Lower leg skin (tissue), 4 donors: ENCODE results near the gene TATDN2. TPM values are rescaled to one million over a fixed set of nuclear protein-coding genes. Genes with fewer than 3 reads are reported as not detected.

Experiments
- DNase-seq, 2 donors: peaks; one replicate each; pipeline ENCODE4 v3.0.0-alpha.2; 2019; ENCODE audit warnings: low spot score in 2 of 2
- H3K4me3 ChIP-seq: fragments of 200-600 bp; sonication (generic); 2 replicates; pipeline ENCODE4 v1.5.1; 2017; ENCODE audit warnings: mild to moderate bottlenecking, low read depth; ENCODE audit not compliant: poor library complexity, severe bottlenecking
- CTCF ChIP-seq, 3 donors: fragments of 450-650 bp; IDR thresholded peaks; one replicate each; pipeline ENCODE4 v1.5.1; 2016; ENCODE audit warnings: antibody characterized with exemption in 3 of 3, mild to moderate bottlenecking in 3 of 3, moderate library complexity in 2 of 3
- POLR2A ChIP-seq, 2 donors: fragments of 450-650 bp; IDR thresholded peaks; one replicate each; pipeline ENCODE4 v1.6.1; 2016 to 2017; ENCODE audit warnings: antibody characterized with exemption in 2 of 2, mild to moderate bottlenecking in 1 of 2, moderate library complexity in 1 of 2
- WGBS, 2 donors: methylation state at CpG; one replicate each; pipeline ENCODE4 v1.1.5; 2018; 5-methylcytosine and 5-hydroxymethylcytosine counted together
- intact Hi-C: fragments of 100-400 bp; cut with DNase I; formaldehyde crosslinking; loops from one replicate; pipeline ENCODE4 v1.15.0; 2023; ENCODE audit warnings: low total_unique reads
- total RNA-seq, 4 donors: library from RNA; depleted of rRNA; stranded (reverse); fragments of >200 nt; gene quantifications; one replicate each; pipeline ENCODE4 v1.1.0, GENCODE V29; 2016

Gene TATDN2
- 10 to 100 TPM; 18.6 to 25.1 (median 22.4) TPM for total RNA-seq

GRCh38 chr3:10248184-10248983, at the start of gene TATDN2:
TATDN2 (plus strand) TSS chr3:10248459; CDS start chr3:10249201, 742 bp downstream.
- DNase-seq = peak; percentile 96 to 99
- no peak for TF ChIP-seq CTCF (IDR thresholded peaks at IDR 0.05)
- TF ChIP-seq POLR2A (IDR thresholded peaks at IDR 0.05) = no peak
- H3K4me3 ChIP-seq = peak within 1 kb of the TSS; percentile 66
- 0% methylated on average over 18 to 32 of the region's 80 CpGs for WGBS, 2 donors
- intact Hi-C loops = no loop called here

- intact Hi-C loops = no loop called here
- WGBS, 2 donors = 55 to 59% methylated on average over 12 of the region's 12 CpGs
- no peak for TF ChIP-seq POLR2A (IDR thresholded peaks at IDR 0.05)
- TF ChIP-seq CTCF (IDR thresholded peaks at IDR 0.05) = no peak
- peak in 1 of 2 donors; percentile 48 for DNase-seq
- H3K4me3 ChIP-seq = no peak overlapping the region
Observed at GRCh38 chr3:10198761-10199649, 49.3 kb upstream of the TATDN2 start.

- H3K4me3 ChIP-seq = no peak overlapping the region
- intact Hi-C loops = no loop called here
- WGBS, 2 donors = 84 to 88% methylated on average over 2 of the region's 2 CpGs
- DNase-seq = no peak
- TF ChIP-seq POLR2A (IDR thresholded peaks at IDR 0.05) = no peak
- no peak for TF ChIP-seq CTCF (IDR thresholded peaks at IDR 0.05)
Observed at GRCh38 chr3:10204921-10205320, 43.3 kb upstream of the TATDN2 start.

GRCh38 chr3:10205451-10206165, 42.7 kb upstream of the TATDN2 start:
- WGBS, 2 donors = 30 to 46% methylated on average over 7 of the region's 7 CpGs

More at GRCh38 chr3:10205451-10206165, 42.7 kb upstream of the TATDN2 start:
- no peak for TF ChIP-seq POLR2A (IDR thresholded peaks at IDR 0.05)
- TF ChIP-seq CTCF (IDR thresholded peaks at IDR 0.05) = no peak
- no peak overlapping the region for H3K4me3 ChIP-seq
- no peak for DNase-seq
- intact Hi-C loops = no loop called here
